Measurements from ENCODE around the gene SELENBP1.
"Not testable (repeated sequence)": the region's sequence is repeated elsewhere in the genome, so short reads cannot be mapped to it uniquely, and the experiment has no call there.

SELENBP1 gene

GRCh38 chr1:151401125-151401788 lies 28.8 kb upstream of the SELENBP1 start:
- Histone ChIP-seq H3K4me1 (ENCODE audit: control insufficient read depth, insufficient read depth, low read length) (peaks cover 7% of the 10 kb centered on the region), H3K4me3 (ENCODE audit: low read length) (no peak overlapping the region), H3K27ac (ENCODE audit: low read depth, low read length) (no peak overlapping the region), H3K27me3 (ENCODE audit: control insufficient read depth, insufficient read depth, low read length) (no peaks in the 10 kb centered on the region), H3K9ac (ENCODE audit: low read length) (no peak overlapping the region), H3K36me3 (ENCODE audit: control insufficient read depth, insufficient read depth, low read length) (peaks cover 21% of the 10 kb centered on the region)

DNA sequence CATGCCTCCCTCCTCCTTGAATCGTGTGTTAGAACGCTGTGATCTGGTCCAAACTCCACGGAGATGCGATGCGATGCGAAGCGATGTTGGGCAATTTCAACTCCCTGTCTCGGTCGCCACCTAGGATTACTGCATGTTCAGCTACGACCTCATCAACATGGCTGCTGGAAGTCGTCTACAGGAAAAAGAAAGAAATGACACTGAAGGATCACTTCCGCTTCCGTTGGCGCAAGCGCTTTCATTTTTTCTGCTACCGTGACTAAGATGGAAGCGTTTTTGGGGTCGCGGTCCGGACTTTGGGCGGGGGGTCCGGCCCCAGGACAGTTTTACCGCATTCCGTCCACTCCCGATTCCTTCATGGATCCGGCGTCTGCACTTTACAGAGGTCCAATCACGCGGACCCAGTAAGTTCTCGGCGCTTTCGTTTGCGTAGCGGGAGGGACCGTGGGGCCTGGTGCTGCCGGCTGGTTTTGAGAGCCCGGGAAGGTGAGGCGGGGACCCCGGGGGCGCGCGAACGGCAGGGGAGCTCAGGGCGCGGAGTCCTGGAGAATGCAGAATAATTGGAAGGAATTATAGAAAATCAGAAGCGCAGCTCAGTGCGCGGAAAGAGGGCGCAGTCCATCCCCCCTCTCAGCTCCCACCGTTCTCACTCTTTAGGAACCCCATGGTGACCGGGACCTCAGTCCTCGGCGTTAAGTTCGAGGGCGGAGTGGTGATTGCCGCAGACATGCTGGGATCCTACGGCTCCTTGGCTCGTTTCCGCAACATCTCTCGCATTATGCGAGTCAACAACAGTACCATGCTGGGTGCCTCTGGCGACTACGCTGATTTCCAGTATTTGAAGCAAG lies 27.0 kb upstream of the SELENBP1 start, which contains the start of gene PSMB4:
Gene PSMB4, plus strand, starts transcription at position 250 of the 848 bp plus-strand sequence. Its CDS starts 15 bp downstream, at position 265.
- Histone ChIP-seq H3K27me3 (ENCODE audit: control insufficient read depth, insufficient read depth, low read length) (no peaks in the 10 kb centered on the region), H3K4me1 (ENCODE audit: control insufficient read depth, insufficient read depth, low read length) (peaks cover 7% of the 10 kb centered on the region), H3K36me3 (ENCODE audit: control insufficient read depth, insufficient read depth, low read length) (peaks cover 6% of the 10 kb centered on the region), H3K4me3 (ENCODE audit: low read length) (peak within 1 kb of the TSS; percentile 87), H3K9ac (ENCODE audit: low read length) (peak within 1 kb of the TSS; percentile 60), H3K27ac (ENCODE audit: low read depth, low read length) (peak within 1 kb of the TSS; percentile 79)

DNA sequence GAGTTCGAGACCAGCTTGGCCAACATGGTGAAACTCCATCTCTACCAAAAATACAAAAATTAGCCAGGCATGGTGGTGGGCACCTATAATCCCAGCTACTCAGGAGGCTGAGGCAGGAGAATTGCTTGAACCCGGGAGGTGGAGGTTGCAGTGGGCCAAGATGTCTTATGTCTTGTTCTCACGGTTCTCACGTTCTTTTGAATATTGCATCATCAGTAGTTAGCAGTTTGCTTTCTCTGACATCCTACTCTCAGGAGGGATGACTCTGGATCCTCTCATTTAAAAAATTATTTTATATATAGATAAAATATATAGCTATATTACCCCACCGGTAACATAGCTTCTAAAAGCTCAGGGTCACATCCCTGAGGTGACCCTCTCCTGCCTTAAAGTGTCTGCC lies 23.8 kb upstream of the SELENBP1 start:
- H3K4me1 ChIP-seq (ENCODE audit: control insufficient read depth, insufficient read depth, low read length); H3K27ac ChIP-seq (ENCODE audit: low read depth, low read length); H3K27me3 ChIP-seq (ENCODE audit: control insufficient read depth, insufficient read depth, low read length); H3K9ac ChIP-seq (ENCODE audit: low read length); H3K36me3 ChIP-seq (ENCODE audit: control insufficient read depth, insufficient read depth, low read length); H3K4me3 ChIP-seq (ENCODE audit: low read length): not testable (repeated sequence)

GRCh38 chr1:151393583-151393982 lies 21.1 kb upstream of the SELENBP1 start:
- Histone ChIP-seq H3K27me3 (ENCODE audit: control insufficient read depth, insufficient read depth, low read length) (no peaks in the 10 kb centered on the region), H3K27ac (ENCODE audit: low read depth, low read length) (no peak overlapping the region), H3K4me3 (ENCODE audit: low read length) (no peak overlapping the region), H3K9ac (ENCODE audit: low read length) (no peak overlapping the region), H3K36me3 (ENCODE audit: control insufficient read depth, insufficient read depth, low read length) (no peaks in the 10 kb centered on the region), H3K4me1 (ENCODE audit: control insufficient read depth, insufficient read depth, low read length) (no peaks in the 10 kb centered on the region)

DNA sequence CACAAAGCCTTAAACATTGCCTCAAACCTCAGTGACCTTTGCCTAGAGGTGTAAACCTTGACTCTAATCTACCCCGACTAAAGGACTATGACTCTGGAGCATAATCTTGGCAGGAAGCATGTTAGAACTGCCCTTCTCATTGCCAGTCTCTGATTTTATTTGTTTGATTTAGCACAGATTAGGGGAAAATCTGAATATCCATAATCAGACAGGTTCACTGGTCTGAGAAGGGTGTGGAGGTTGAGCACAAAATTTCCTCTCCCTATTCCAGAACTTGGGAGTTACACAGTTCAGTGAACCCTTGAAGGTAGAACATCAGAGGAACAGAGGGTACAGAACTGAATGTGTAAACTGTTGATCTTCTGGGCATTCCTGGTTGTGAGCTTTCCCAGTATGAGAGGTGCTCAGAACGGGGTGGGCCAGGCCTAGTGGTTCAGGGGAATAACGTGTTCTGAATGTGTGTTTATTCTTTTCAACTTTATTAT lies 18.6 kb upstream of the SELENBP1 start:
- H3K36me3 ChIP-seq (ENCODE audit: control insufficient read depth, insufficient read depth, low read length) = no peaks in the 10 kb centered on the region

DNA sequence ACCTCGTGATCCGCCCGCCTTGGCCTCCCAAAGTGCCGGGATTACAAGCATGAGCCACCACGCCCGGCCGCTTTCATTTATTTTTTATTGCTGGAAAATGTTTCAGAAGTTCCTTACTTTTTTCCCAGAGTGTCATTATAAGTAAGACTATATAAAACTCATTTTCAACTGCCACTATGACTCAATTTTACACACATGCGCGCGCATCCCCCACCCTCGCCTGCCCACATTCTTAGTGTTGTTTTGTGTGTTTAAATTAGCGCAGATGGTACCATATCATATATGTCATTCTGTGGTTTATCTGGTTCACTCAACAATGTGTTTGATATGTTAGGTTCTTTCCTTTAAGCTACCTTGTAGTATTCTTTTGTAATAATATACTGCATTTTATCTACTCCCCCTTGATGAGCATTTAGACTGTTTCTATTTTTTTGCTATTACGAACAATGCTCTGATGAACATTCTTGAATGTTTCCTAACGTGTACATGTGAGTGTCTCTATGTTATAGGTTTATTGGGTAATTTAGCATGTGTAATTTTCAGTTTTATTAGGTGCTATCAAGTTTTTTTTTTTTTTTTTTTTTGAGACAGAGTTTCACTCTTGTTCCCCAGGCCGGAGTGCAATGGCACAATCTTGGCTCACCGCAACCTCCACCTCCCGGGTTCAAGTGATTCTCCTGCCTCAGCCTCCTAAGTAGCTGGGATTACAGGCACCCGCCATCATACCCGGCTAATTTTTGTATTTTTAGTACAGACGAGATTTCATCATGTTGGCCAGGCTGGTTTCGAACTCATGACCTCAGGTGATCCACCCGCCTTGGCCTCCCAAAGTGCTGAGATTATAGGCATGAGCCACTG lies 17.9 kb upstream of the SELENBP1 start:
- H3K36me3 ChIP-seq (ENCODE audit: control insufficient read depth, insufficient read depth, low read length); H3K4me1 ChIP-seq (ENCODE audit: control insufficient read depth, insufficient read depth, low read length); H3K27ac ChIP-seq (ENCODE audit: low read depth, low read length); H3K9ac ChIP-seq (ENCODE audit: low read length); H3K4me3 ChIP-seq (ENCODE audit: low read length); H3K27me3 ChIP-seq (ENCODE audit: control insufficient read depth, insufficient read depth, low read length): not testable (repeated sequence)

More for the DNA sequence above, 18.6 kb upstream of the SELENBP1 start:
- Histone ChIP-seq H3K27me3 (ENCODE audit: control insufficient read depth, insufficient read depth, low read length) (no peaks in the 10 kb centered on the region), H3K9ac (ENCODE audit: low read length) (no peak overlapping the region), H3K4me1 (ENCODE audit: control insufficient read depth, insufficient read depth, low read length) (no peaks in the 10 kb centered on the region), H3K4me3 (ENCODE audit: low read length) (no peak overlapping the region), H3K27ac (ENCODE audit: low read depth, low read length) (no peak overlapping the region)

- Histone ChIP-seq H3K4me3 (ENCODE audit: low read length) (no peak overlapping the region), H3K27ac (ENCODE audit: low read depth, low read length) (no peak overlapping the region), H3K27me3 (ENCODE audit: control insufficient read depth, insufficient read depth, low read length) (no peaks in the 10 kb centered on the region), H3K36me3 (ENCODE audit: control insufficient read depth, insufficient read depth, low read length) (no peaks in the 10 kb centered on the region), H3K4me1 (ENCODE audit: control insufficient read depth, insufficient read depth, low read length) (no peaks in the 10 kb centered on the region), H3K9ac (ENCODE audit: low read length) (no peak overlapping the region)
Observed at GRCh38 chr1:151386002-151386401, 13.5 kb upstream of the SELENBP1 start.

GRCh38 chr1:151384584-151384983 lies 12.1 kb upstream of the SELENBP1 start:
- Histone ChIP-seq H3K36me3 (ENCODE audit: control insufficient read depth, insufficient read depth, low read length) (no peaks in the 10 kb centered on the region), H3K9ac (ENCODE audit: low read length) (no peak overlapping the region), H3K27me3 (ENCODE audit: control insufficient read depth, insufficient read depth, low read length) (no peaks in the 10 kb centered on the region), H3K4me3 (ENCODE audit: low read length) (no peak overlapping the region), H3K27ac (ENCODE audit: low read depth, low read length) (no peak overlapping the region), H3K4me1 (ENCODE audit: control insufficient read depth, insufficient read depth, low read length) (no peaks in the 10 kb centered on the region)

GRCh38 chr1:151377150-151377884 lies 4.8 kb upstream of the SELENBP1 start:
- no peak overlapping the region for H3K9ac ChIP-seq (ENCODE audit: low read length)

DNA sequence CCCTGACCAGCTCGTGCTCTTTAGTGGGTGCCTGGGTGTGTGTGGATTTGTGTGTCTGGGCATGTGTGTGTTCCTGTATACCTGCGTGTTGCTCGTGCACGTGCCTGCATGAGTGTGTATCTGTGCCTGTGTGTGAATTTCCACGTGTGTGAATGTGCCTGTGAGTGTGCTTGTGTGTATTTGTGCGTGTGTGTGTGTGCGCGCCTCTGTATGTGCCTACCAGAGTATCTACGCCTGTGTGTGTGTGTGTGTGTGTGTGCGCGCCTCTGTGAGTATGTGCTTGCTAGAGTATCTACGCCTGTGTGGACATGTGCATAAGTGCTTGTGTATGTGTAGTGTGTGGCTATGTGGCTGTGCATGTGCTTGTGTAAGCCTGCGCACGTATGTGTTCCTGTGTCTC lies 691 bp upstream of the SELENBP1 start:
- Histone ChIP-seq H3K27me3 (ENCODE audit: control insufficient read depth, insufficient read depth, low read length) (no peaks in the 10 kb centered on the region), H3K36me3 (ENCODE audit: control insufficient read depth, insufficient read depth, low read length) (no peaks in the 10 kb centered on the region), H3K9ac (ENCODE audit: low read length) (no peak overlapping the region), H3K27ac (ENCODE audit: low read depth, low read length) (no peak overlapping the region), H3K4me1 (ENCODE audit: control insufficient read depth, insufficient read depth, low read length) (peaks cover 19% of the 10 kb centered on the region), H3K4me3 (ENCODE audit: low read length) (no peak overlapping the region)

More at GRCh38 chr1:151377150-151377884, 4.8 kb upstream of the SELENBP1 start:
- H3K4me3 ChIP-seq (ENCODE audit: low read length) = no peak overlapping the region
- no peaks in the 10 kb centered on the region for H3K36me3 ChIP-seq (ENCODE audit: control insufficient read depth, insufficient read depth, low read length)
- no peak overlapping the region for H3K27ac ChIP-seq (ENCODE audit: low read depth, low read length)
- H3K27me3 ChIP-seq (ENCODE audit: control insufficient read depth, insufficient read depth, low read length) = no peaks in the 10 kb centered on the region
- no peaks in the 10 kb centered on the region for H3K4me1 ChIP-seq (ENCODE audit: control insufficient read depth, insufficient read depth, low read length)

DNA sequence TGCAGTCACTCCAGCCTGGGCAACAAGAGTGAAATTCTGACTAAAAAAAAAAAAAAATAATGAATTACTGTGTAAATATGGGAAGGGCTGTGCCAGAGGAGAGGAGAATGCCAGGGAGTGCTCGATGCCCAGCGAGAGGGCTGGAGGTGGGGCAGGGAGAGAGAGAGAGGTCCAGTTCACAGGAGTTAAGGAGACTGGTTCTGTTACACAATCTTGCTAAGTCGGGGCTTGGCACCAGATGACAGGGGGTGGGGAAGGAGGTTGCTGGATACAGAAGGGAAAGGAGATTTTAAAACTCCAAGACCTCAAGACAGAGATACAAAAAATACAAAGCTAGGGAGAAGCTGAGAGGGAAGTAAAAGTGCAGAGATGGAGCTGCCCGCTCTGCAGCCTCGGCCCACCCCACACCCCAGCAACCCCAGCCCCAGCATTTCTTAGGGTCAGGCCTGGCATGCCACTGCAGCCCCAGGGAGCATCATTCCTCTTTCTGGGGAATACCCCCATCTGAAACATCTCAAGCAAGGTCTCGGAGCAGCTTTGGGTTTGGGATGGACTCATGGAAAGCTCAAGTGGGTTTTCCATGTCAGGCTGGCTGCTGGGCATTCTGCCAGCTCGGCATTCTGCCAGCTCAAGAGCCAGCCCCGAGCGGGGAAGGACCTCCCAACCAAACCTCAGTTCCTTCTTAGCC lies 991 bp downstream of the SELENBP1 start:
- Histone ChIP-seq H3K36me3 (ENCODE audit: control insufficient read depth, insufficient read depth, low read length) (peaks cover 2% of the 10 kb centered on the region), H3K4me3 (ENCODE audit: low read length) (peak overlapping the region; percentile 51), H3K27ac (ENCODE audit: low read depth, low read length) (peak overlapping the region; percentile 86), H3K9ac (ENCODE audit: low read length) (peak overlapping the region; percentile 38), H3K27me3 (ENCODE audit: control insufficient read depth, insufficient read depth, low read length) (no peaks in the 10 kb centered on the region), H3K4me1 (ENCODE audit: control insufficient read depth, insufficient read depth, low read length) (peaks cover 19% of the 10 kb centered on the region)
